Measurements from ENCODE around the gene KCNK15. TPM values are rescaled to one million over a fixed set of nuclear protein-coding genes. Genes with fewer than 3 reads are reported as not detected.

The KCNK15 gene
- total and polyA plus RNA-seq, 9 donors = 0.93 to 21.6 (median 4.4) TPM

GRCh38 chr20:44727651-44728050 lies 18.0 kb upstream of the KCNK15 start:
- intact Hi-C loops (cut with DNase I) = no loop called here
- no peak for TF ChIP-seq EP300 (IDR thresholded peaks at IDR 0.05)
- TF ChIP-seq POLR2A (IDR thresholded peaks at IDR 0.05) = no peak
- no peak for TF ChIP-seq CTCF (IDR thresholded peaks at IDR 0.05)

GRCh38 chr20:44728801-44729443 lies 16.7 kb upstream of the KCNK15 start:
- TF ChIP-seq EP300 (IDR thresholded peaks at IDR 0.05) (no peak), POLR2A (IDR thresholded peaks at IDR 0.05) (no peak), CTCF (IDR thresholded peaks at IDR 0.05) (no peak)
- Histone ChIP-seq H3K27me3 (no peaks in the 10 kb centered on the region), H3K36me3 (no peaks in the 10 kb centered on the region), H3K27ac (peak overlapping the region in 1 of 2 donors; percentile 60), H3K4me3 (no peak overlapping the region), H3K4me1 (ENCODE audit: insufficient read depth) (peaks cover 13% of the 10 kb centered on the region), H3K9me3 (no peaks in the 10 kb centered on the region)
- intact Hi-C loops (cut with DNase I) = no loop called here
- 31 to 49% (median 42%) methylated on average over 9 of the region's 9 CpGs for WGBS, 3 donors
- DNase-seq = peak in 4 of 5 donors; percentile 47 to 61 (median 54)

More at GRCh38 chr20:44727651-44728050, 18.0 kb upstream of the KCNK15 start:
- 80 to 82% (median 82%) methylated on average over 2 of the region's 2 CpGs for WGBS, 3 donors
- H3K36me3 ChIP-seq = no peaks in the 10 kb centered on the region
- H3K27me3 ChIP-seq = no peaks in the 10 kb centered on the region
- peak overlapping the region in 1 of 2 donors; percentile 13 for H3K27ac ChIP-seq
- no peak for DNase-seq
- peaks cover 10% of the 10 kb centered on the region for H3K4me1 ChIP-seq (ENCODE audit: insufficient read depth)
- no peaks in the 10 kb centered on the region for H3K9me3 ChIP-seq
- H3K4me3 ChIP-seq = no peak overlapping the region

GRCh38 chr20:44730441-44730840 lies 15.2 kb upstream of the KCNK15 start:
- Histone ChIP-seq H3K36me3 (no peaks in the 10 kb centered on the region), H3K27ac (no peak overlapping the region), H3K4me1 (ENCODE audit: insufficient read depth) (peaks cover 13% of the 10 kb centered on the region), H3K9me3 (no peaks in the 10 kb centered on the region), H3K27me3 (no peaks in the 10 kb centered on the region), H3K4me3 (no peak overlapping the region)
- DNase-seq = no peak
- TF ChIP-seq POLR2A (IDR thresholded peaks at IDR 0.05) (no peak), CTCF (IDR thresholded peaks at IDR 0.05) (no peak), EP300 (IDR thresholded peaks at IDR 0.05) (no peak)
- intact Hi-C loops (cut with DNase I) = no loop called here
- 80 to 95% (median 83%) methylated on average over 2 of the region's 2 CpGs for WGBS, 3 donors

GRCh38 chr20:44731657-44732056 lies 14.0 kb upstream of the KCNK15 start:
- intact Hi-C loops (cut with DNase I) = loop anchor here (1.0 to 2.0 kb wide), 2 partner anchors 46 to 47 kb away; no protein-coding TSS in a partner anchor
- Histone ChIP-seq H3K4me3 (no peak overlapping the region), H3K27me3 (no peaks in the 10 kb centered on the region), H3K9me3 (no peaks in the 10 kb centered on the region), H3K27ac (peak overlapping the region in 1 of 2 donors; percentile 11), H3K36me3 (no peaks in the 10 kb centered on the region), H3K4me1 (ENCODE audit: insufficient read depth) (peaks cover 13% of the 10 kb centered on the region)
- WGBS, 3 donors = 68 to 76% (median 69%) methylated on average over 8 of the region's 8 CpGs
- no peak for TF ChIP-seq POLR2A (IDR thresholded peaks at IDR 0.05)
- TF ChIP-seq EP300 (IDR thresholded peaks at IDR 0.05) = no peak
- peak in 2 of 5 donors; percentile 53 to 61 for DNase-seq

- Histone ChIP-seq H3K4me3 (no peak overlapping the region), H3K27me3 (no peaks in the 10 kb centered on the region), H3K27ac (no peak overlapping the region), H3K4me1 (ENCODE audit: insufficient read depth) (peaks cover 13% of the 10 kb centered on the region), H3K9me3 (no peaks in the 10 kb centered on the region), H3K36me3 (no peaks in the 10 kb centered on the region)
- intact Hi-C loops (cut with DNase I) = loop anchor here (1.0 to 2.0 kb wide), 2 partner anchors 47 to 48 kb away; no protein-coding TSS in a partner anchor
- no peak for DNase-seq
- TF ChIP-seq CTCF (IDR thresholded peaks at IDR 0.05) = no peak
- no peak for TF ChIP-seq POLR2A (IDR thresholded peaks at IDR 0.05)
- no peak for TF ChIP-seq EP300 (IDR thresholded peaks at IDR 0.05)
- 71 to 76% (median 74%) methylated on average over 6 of the region's 6 CpGs for WGBS, 3 donors
These were observed 13.3 kb upstream of the KCNK15 start for GRCh38 chr20:44732327-44732726.
